ENCODE results near the gene S100A7A.

DNA sequence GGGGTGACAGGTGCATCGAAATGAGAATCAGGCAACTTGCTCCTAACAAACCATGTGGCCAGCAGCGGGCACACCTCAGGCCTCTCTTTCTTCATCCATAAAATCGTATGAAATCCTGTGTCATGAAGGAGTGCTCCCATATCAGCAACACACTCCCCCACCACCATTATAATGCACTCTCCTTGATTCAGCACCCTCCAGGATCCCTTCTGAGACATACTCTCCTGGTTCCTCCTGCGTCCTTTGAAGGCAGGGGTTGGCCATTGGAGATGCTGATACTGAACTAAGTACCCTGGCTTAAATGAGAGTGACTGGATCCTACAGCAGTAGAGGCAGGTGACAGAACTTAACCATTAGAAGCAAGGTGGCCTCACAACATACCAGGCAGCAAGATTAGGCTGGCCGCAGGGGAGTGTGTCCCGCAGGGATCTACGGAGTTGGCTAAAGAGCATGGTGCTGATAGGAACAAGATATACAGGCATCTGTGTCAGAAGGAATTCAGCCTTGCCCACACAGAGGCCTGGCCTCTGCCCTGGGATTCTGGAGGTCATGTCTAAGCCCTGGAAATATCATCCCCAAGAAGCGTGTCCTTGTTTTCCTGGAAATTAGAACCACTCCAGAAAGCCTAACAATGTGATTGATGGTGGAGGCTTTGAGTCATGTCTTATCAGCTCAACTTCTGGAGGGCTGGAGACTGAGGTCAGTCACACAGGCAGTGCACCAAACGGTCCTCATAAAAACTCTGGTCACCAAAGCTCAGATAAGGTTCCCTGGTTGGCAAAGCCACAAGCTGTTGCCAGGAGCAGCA is 16.8 kb downstream of the S100A7A start:
- TF ChIP-seq GATA3 (IDR thresholded peaks at IDR 0.05; ENCODE audit: low read depth, low read length): no peak
- TF ChIP-seq GATA2 (IDR thresholded peaks at IDR 0.05; ENCODE audit: low read depth, low read length): no peak
